ENCODE measurements around the gene RNF182.

DNA sequence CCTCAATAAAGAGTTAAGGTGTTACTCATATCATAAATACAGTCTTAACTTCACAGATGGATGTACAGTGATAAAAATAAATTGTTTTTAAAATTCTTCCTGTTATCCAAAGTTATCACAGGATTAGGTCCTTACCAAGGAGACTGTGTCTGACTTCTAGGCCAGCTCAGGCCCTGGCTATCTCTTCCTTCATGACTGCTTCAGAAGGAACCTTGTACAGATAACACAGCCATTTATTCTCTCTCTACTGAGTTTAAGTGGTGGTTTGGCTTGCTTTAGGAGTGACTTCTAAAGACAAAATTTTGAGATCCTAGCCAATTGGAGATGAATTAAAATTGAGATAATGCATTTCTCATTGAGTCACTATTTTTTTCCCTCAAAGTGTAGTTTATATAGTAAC lies 40.8 kb upstream of the RNF182 start:
- TF ChIP-seq, protein P1, sequence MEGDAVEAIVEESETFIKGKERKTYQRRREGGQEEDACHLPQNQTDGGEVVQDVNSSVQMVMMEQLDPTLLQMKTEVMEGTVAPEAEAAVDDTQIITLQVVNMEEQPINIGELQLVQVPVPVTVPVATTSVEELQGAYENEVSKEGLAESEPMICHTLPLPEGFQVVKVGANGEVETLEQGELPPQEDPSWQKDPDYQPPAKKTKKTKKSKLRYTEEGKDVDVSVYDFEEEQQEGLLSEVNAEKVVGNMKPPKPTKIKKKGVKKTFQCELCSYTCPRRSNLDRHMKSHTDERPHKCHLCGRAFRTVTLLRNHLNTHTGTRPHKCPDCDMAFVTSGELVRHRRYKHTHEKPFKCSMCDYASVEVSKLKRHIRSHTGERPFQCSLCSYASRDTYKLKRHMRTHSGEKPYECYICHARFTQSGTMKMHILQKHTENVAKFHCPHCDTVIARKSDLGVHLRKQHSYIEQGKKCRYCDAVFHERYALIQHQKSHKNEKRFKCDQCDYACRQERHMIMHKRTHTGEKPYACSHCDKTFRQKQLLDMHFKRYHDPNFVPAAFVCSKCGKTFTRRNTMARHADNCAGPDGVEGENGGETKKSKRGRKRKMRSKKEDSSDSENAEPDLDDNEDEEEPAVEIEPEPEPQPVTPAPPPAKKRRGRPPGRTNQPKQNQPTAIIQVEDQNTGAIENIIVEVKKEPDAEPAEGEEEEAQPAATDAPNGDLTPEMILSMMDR (IDR thresholded peaks at IDR 0.05): no peak
- TF ChIP-seq POLR2A (IDR thresholded peaks at IDR 0.05): no peak

Measured in thyroid gland (tissue), 4 donors.